Measurements from ENCODE around the gene ECI2.
"Not testable (repeated sequence)": the region's sequence is repeated elsewhere in the genome, so short reads cannot be mapped to it uniquely, and the experiment has no call there.

ECI2 gene

GRCh38 chr6:4101298-4101697 is 34.1 kb downstream of the ECI2 start:
- DNase-seq (ENCODE audit: low spot score): no peak

GRCh38 chr6:4100655-4101054 is 34.7 kb downstream of the ECI2 start:
- DNase-seq (ENCODE audit: low spot score): no peak

DNA sequence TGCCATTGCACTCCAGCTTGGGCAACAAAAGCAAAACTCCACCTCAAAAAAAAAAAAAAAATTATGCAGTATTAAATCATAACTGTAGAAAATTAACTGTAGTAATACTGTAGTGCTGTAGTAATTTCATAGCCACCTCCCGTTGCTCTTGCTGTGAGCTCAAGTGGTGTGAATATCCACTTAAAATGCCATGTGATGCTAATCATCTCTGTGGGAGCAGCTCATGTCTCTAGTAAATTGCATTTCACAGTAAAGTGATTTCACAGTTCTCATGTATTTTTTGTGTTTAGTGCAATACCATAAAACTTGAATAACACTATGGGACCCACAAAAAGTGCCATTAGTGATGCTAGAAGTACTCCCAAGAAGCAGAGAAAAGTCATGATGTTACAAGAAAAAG is 42.1 kb downstream of the ECI2 start:
- no peak for DNase-seq (ENCODE audit: low spot score)

DNA sequence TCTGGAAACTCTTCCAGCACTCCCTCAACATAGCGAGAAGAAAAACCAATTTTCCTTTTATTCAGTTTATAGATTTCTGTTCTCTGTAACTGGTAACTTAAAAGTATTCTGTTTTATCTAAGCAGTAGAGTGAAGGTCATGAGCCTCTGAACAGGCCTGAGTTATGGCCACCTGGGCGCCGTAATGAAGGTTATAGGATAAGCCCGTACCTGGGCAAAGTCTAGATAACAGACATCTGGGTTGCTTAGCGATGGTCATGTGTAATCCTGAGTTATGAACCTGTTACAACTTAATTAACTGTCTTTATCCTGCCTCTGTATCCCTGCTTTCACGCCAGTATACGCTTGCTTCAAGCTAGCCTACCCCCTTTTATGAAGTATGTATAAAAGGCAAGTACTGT is 43.4 kb downstream of the ECI2 start:
- no peak for DNase-seq (ENCODE audit: low spot score)

DNA sequence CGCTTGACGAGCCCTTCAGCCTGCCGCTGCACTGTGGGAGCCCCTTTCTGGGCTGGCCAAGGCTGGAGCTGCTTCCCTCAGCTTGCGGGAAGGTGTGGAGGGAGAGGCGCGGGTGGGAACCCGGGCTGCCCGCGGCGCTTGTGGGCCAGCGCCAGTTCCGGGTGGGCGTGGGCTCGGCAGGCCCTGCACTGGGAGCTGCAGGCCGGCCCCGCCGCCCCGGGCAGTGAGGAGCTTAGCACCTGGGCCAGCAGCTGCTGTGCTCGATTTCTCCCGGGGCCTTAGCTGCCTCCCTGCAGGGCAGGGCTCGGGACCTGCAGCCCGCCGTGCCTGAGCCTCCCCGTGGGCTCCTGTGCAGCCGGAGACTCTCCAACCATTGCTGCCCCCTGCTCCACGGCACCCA is 45.3 kb downstream of the ECI2 start:
- DNase-seq (ENCODE audit: low spot score): not testable (repeated sequence)

- DNase-seq (ENCODE audit: low spot score): no peak
Observed at GRCh38 chr6:4088704-4089103, 46.7 kb downstream of the ECI2 start.

DNA sequence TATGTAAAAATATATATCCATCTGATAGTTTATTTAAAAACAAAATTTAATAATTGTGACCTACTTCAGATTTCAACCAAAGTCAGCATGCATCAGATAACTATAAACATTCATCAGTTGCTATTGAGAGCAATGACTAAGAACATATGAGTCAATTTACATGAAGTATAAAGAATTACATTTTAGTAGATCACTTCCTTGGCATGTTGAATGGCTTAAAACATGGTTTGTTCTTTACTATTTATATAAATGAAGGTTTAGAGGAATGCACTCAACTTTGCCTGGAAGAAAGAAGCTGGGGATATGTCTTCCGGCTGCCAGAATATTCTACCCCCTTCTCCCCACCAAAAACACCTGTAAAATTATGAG is 50.1 kb downstream of the ECI2 start:
- DNase-seq (ENCODE audit: low spot score): no peak

DNA sequence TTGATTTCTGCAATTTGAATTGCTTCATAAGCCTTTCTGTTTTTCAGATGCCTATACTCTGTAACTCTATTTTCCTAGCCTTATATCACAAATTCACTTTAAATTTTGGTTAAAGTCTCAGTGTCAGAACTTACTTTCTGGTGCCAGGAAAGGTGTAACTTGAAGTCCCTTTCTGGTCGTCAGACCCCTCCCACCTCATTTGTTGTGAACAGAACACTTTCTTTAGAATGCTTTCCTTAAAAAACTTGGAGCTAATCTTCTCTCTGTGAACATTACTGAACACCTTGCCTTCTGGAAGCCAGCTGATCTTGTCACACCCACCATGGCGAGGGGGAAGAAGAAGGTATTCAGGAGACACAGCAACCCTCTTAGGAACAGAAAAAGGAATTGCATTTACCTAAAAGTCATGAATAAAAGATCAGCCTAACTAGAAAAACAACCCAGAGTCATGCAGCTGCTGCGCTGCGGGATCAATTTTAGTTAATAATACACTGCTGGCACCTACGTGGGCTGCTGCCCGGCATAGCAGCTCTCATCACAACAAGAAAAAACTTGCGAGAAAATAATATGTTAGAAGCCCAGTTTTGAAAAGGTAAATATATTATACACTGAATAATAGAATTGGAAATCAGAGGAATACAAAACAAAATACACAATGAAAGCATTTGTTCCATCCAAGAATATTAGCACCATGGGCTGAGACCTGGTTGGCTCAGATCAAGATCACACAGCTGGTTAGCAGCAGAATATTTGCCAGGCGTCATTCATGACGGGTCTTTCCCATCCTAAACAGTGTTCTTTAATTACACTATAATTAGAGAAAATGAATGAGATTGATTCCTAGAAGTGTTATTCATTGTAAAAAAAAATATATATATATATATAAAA is 50.7 kb downstream of the ECI2 start:
- no peak for DNase-seq (ENCODE audit: low spot score)

- DNase-seq (ENCODE audit: low spot score): no peak
Observed at GRCh38 chr6:4078691-4079471, 56.5 kb downstream of the ECI2 start, which contains the start of gene FAM217A. Gene FAM217A, minus strand, starts transcription at chr6:4079137. Its CDS starts 1,723 bp downstream, at chr6:4077414.

DNA sequence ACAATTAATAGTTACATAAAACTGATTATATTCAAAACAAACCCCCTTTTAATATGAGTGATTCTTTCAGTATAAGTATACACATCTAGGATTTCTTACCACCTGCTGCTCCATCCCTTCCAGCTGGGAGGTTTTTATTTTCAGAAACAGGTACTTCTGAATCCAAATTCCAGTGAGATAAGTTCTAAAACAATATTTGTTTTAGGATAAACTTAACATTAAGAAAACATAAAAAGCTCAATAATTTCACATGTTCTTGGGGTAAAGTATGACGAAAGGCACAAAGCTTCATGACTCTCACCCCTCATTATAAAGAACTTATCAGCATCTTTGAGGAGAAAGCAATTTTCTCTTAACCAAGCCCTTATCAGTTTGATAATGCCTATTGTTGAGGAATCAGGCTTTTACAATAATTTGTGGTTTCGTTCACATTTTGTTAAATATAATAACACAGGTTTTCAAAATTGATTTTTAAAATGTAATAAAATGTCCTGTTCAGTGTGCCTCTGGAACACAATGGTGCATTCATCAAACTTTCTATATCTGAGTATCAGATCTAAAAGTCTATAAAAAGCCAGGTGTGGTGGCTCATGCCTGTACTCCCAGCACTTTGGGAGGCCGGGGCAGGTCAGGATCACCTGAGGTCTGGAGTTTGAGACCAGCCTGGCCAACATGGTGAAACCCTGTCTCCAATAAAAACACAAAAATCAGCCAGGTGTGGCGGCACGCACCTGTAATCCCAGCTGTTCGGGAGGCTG is 60.7 kb downstream of the ECI2 start:
- no peak for DNase-seq (ENCODE audit: low spot score)

DNA sequence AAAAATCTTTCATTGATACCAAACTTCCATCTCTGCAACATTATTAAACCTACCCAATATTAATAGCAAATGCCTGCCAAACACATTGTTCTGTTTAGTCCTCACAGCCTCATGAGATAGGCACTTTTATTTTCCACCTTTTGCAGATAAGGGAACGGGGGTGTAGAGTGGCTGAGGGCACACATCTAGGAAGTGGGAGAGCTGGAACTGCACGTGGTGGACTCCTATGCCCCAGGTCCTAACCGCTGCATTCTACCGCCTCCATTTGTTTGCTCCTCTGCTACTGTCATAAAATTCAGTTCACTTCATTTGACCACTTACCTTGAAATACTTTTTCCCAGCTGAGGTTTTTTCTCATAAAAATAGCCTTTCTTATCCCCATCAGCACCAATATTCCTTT is 64.0 kb downstream of the ECI2 start:
- no peak for DNase-seq (ENCODE audit: low spot score)

DNA sequence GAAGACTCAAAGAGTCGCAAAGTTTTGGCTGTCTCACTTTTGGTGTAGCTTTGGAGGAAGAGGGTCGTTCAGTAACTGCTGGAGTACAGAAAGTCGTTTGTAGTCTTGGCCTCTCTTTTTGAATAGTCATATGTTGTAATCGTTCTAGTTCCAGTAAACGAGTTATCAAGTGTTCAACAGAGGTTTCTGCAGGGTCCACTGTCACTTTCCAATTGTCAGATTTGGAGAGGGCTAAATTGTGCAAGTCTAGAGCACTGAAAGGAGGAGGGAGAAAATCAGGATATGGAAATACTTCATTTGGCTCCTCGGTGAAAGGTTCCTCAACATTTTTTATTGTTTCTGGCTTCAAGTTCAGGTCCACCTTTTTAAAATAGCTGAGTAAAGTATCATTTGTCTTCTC is 66.2 kb downstream of the ECI2 start:
- no peak for DNase-seq (ENCODE audit: low spot score)

GRCh38 chr6:4067673-4068072 is 67.7 kb downstream of the ECI2 start:
- no peak for DNase-seq (ENCODE audit: low spot score)

DNA sequence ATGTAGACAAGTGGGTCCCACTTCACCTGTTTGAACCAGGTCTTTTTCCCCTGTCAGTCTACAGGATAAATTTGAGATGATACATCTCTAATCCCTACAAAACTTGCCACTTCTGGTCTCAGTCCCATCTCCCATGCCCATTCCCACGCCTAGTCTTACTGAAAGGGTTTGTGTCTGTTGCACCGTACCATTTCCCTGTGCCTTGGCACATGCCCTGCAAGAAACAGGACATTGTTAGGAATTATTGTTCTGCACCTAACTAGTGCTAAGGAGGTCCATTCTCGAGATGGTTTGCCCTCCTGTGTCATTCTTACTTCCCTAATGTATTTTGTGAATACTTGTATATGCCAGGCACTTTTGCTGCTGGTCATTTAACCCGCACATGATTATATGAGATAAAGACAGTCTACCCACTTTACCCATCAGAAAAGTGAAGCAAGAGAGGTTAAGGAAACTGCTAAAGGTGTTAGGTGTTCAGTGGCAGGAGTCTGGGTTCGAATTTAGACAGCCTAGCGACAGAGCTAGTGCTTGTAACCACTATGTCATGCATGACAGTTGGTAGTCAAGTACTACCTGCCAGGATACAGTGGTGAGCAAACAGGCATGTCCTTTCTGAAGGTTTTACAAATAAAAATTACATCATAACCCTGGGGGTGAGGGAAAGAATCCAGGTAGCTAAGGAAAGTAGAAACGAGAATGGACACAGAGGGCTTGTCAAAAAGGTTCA is 69.2 kb downstream of the ECI2 start:
- DNase-seq (ENCODE audit: low spot score): no peak

Measured in activated CD4-positive, alpha-beta T cell treated with anti-CD3 and anti-CD28 coated beads, Interleukin-2, Interleukin-4, amounts not matched to agents 100 ng/mL and 50 ng/mL, durations not matched to agents 16 hours and 8 hours (primary cell).